BLaER1 treated with 17β-estradiol and CSF1 and Interleukin-3, amounts not matched to agents 10 nM and 100 nM (cell line): Measurements from ENCODE around the gene UNKL.

Source experiments
- H3K27ac ChIP-seq, 11 experiments: shearing (Covaris generic); formaldehyde crosslinking; 2 replicates each; pipeline ENCODE4 v1.8.1; 2022
- H3K27me3 ChIP-seq, 11 experiments: shearing (Covaris generic); formaldehyde crosslinking; 2 replicates each; pipeline ENCODE4 v1.8.1; 2022
- H3K36me3 ChIP-seq, 11 experiments: shearing (Covaris generic); formaldehyde crosslinking; 2 replicates each; pipeline ENCODE4 v1.8.1; 2022
- H3K4me1 ChIP-seq, 10 experiments: shearing (Covaris generic); formaldehyde crosslinking; 2 replicates each; pipeline ENCODE4 v1.8.1; 2022
- H3K4me2 ChIP-seq, 11 experiments: shearing (Covaris generic); formaldehyde crosslinking; 2 replicates each; pipeline ENCODE4 v1.8.1; 2022
- H3K4me3 ChIP-seq, 10 experiments: shearing (Covaris generic); formaldehyde crosslinking; 2 replicates each; pipeline ENCODE4 v1.8.1; 2022
- H3K9ac ChIP-seq, 11 experiments: shearing (Covaris generic); formaldehyde crosslinking; 2 replicates each; pipeline ENCODE4 v1.8.1; 2022
- H3K9me3 ChIP-seq, 11 experiments: shearing (Covaris generic); formaldehyde crosslinking; replicated peaks in 1 of 11; 2 replicates each; pipeline ENCODE4 v1.8.1; 2022
- H4K20me1 ChIP-seq, 11 experiments: shearing (Covaris generic); formaldehyde crosslinking; 2 replicates each; pipeline ENCODE4 v1.8.1; 2022
- Cebpa-rat ChIP-seq, 11 experiments: shearing (Covaris generic); IDR thresholded peaks; 2 replicates each; pipeline ENCODE4 v1.8.1; 2022

Gene UNKL

GRCh38 chr16:1313721-1314369 is 100.7 kb downstream of the UNKL start:
- H3K4me3 ChIP-seq = no peak overlapping the region
- H3K27ac ChIP-seq = no peak overlapping the region
- H3K4me2 ChIP-seq = 0 out of 22 replicates have a peak overlapping the region, but pooled peaks of 2 of the 11 experiments have one; percentile 7 to 8
- peaks cover 90 to 93% (median 92%) of the 10 kb centered on the region in 11 experiments for H4K20me1 ChIP-seq
- peaks cover 72 to 86% (median 79%) of the 10 kb centered on the region in 11 experiments for H3K36me3 ChIP-seq
- no peaks in the 10 kb centered on the region for H3K9me3 ChIP-seq
- TF ChIP-seq Cebpa-rat (IDR thresholded peaks at IDR 0.05) = no peak
- peak overlapping the region in 8 of 11 experiments; percentile 24 to 100 (median 39); a peak in 8 of 22 replicates for H3K9ac ChIP-seq
- H3K27me3 ChIP-seq = no peaks in the 10 kb centered on the region
- H3K4me1 ChIP-seq = peaks cover 20 to 31% (median 23%) of the 10 kb centered on the region in 10 experiments
